Measurements from ENCODE around the gene CNTN4.

The CNTN4 gene

GRCh38 chr3:2927259-2927658 lies 828.6 kb downstream of the CNTN4 start:
- no peak for DNase-seq

- DNase-seq = no peak
These were observed 830.9 kb downstream of the CNTN4 start for GRCh38 chr3:2929574-2929973.

GRCh38 chr3:2931265-2931664 lies 832.6 kb downstream of the CNTN4 start:
- no peak for DNase-seq

- DNase-seq = peak; percentile 72
These were observed 835.9 kb downstream of the CNTN4 start for GRCh38 chr3:2934541-2934940.

GRCh38 chr3:2937055-2937454 lies 838.4 kb downstream of the CNTN4 start:
- DNase-seq = no peak

- DNase-seq = peak; percentile 58
These were observed 838.9 kb downstream of the CNTN4 start for GRCh38 chr3:2937592-2937991.

GRCh38 chr3:2938711-2939110 lies 840.0 kb downstream of the CNTN4 start:
- DNase-seq = peak; percentile 96

GRCh38 chr3:2940062-2940461 lies 841.4 kb downstream of the CNTN4 start:
- DNase-seq = no peak

- no peak for DNase-seq
These were observed 846.0 kb downstream of the CNTN4 start for GRCh38 chr3:2944628-2945027.

GRCh38 chr3:2945121-2945520 lies 846.5 kb downstream of the CNTN4 start:
- no peak for DNase-seq

- DNase-seq = no peak
These were observed 848.9 kb downstream of the CNTN4 start for GRCh38 chr3:2947536-2947935.

GRCh38 chr3:2948882-2949281 lies 850.2 kb downstream of the CNTN4 start:
- DNase-seq = no peak

GRCh38 chr3:2950159-2950558 lies 851.5 kb downstream of the CNTN4 start:
- peak; percentile 19 for DNase-seq

GRCh38 chr3:2957115-2957514 lies 858.4 kb downstream of the CNTN4 start:
- no peak for DNase-seq

GRCh38 chr3:2958551-2958950 lies 859.9 kb downstream of the CNTN4 start:
- peak; percentile 4 for DNase-seq

- DNase-seq = no peak
These were observed 862.9 kb downstream of the CNTN4 start for GRCh38 chr3:2961576-2961975.

GRCh38 chr3:2967871-2968270 lies 869.2 kb downstream of the CNTN4 start:
- no peak for DNase-seq

GRCh38 chr3:2968475-2968874 lies 869.8 kb downstream of the CNTN4 start:
- DNase-seq = no peak

GRCh38 chr3:2976212-2976611 lies 877.5 kb downstream of the CNTN4 start:
- DNase-seq = peak; percentile 50

GRCh38 chr3:2976796-2977195 lies 878.1 kb downstream of the CNTN4 start:
- peak; percentile 47 for DNase-seq

- no peak for DNase-seq
These were observed 880.5 kb downstream of the CNTN4 start for GRCh38 chr3:2978977-2979732.

GRCh38 chr3:2984005-2984830 lies 885.6 kb downstream of the CNTN4 start:
- no peak for DNase-seq

GRCh38 chr3:2984831-2985220 lies 886.2 kb downstream of the CNTN4 start:
- no peak for DNase-seq

- DNase-seq = no peak
These were observed 886.8 kb downstream of the CNTN4 start for GRCh38 chr3:2985479-2985878.
